GM12878 (cell line): ENCODE results near the gene CBLB. TPM values are rescaled to one million over a fixed set of nuclear protein-coding genes. Genes with fewer than 3 reads are reported as not detected.

Experiments used
- ATAC-seq: fragments of 200-7000 bp; cut with Tn5 transposase; 3 replicates; pipeline ENCODE4 v1.9.1; 2020; ENCODE audit warnings: mild to moderate bottlenecking, moderate library complexity
- BruUV-seq: library from RNA; stranded (reverse); fragments of 400-500 nt; replicated peaks from 2 replicates; lab custom pipeline; 2021; lab: Mats Ljungman, UMichigan
- CTCF ChIA-PET: fragments of 300-600 bp; sonication (Branson Sonifier 250); formaldehyde crosslinking; extraction: SDS; loops from one replicate; lab custom pipeline; 2021; ENCODE audit warnings: inconsistent platforms; lab: Yijun Ruan, JAX
- POLR2A ChIA-PET: fragments of 350-600 bp; formaldehyde crosslinking; extraction: SDS; loops from one replicate; lab custom pipeline; 2021; ENCODE audit warnings: inconsistent platforms; lab: Charles Lee
- RAD21 ChIA-PET: fragments of 300-600 bp; sonication (Branson Sonifier 250); formaldehyde crosslinking; loops from one replicate; lab custom pipeline; 2023; ENCODE audit warnings: antibody characterized with exemption; ENCODE audit not compliant: unreplicated experiment; lab: Charles Lee
- SMC1A ChIA-PET: fragments of 300-600 bp; sonication (Branson Sonifier 250); formaldehyde crosslinking; loops from one replicate; lab custom pipeline; 2023; ENCODE audit not compliant: unreplicated experiment, uncharacterized antibody; lab: Charles Lee
- DNase-seq: peaks from one replicate; pipeline ENCODE4 v3.0.0-alpha.2; 2011; ENCODE audit warnings: low read depth, low spot score
- FAIRE-seq: peaks from 3 replicates; lab custom pipeline; 2011; peaks lifted over from hg19 to GRCh38; lab: Jason Lieb, UNC
- H2AFZ ChIP-seq: 2 replicates; pipeline ENCODE4 v1.6.0; 2011; ENCODE audit warnings: low read depth, low read length, control low read depth; ENCODE audit not compliant: control insufficient read depth
- H3K27ac ChIP-seq: 2 replicates; pipeline ENCODE4 v1.5.1; 2011; ENCODE audit warnings: control low read depth; ENCODE audit not compliant: control insufficient read depth, insufficient read depth
- H3K27me3 ChIP-seq, 2 experiments: replicated peaks in 1 of 2; 2 replicates each; pipeline versions ENCODE4 v1.6.0 to v1.6.1; 2011; ENCODE audit warnings: low read length in 1 of 2; ENCODE audit not compliant: control insufficient read depth in 2 of 2, insufficient read depth in 2 of 2
- H3K36me3 ChIP-seq, 2 experiments: 2 replicates each; pipeline ENCODE4 v1.5.1; 2011; ENCODE audit warnings: low read length in 1 of 2; ENCODE audit not compliant: control insufficient read depth in 2 of 2, insufficient read depth in 2 of 2
- H3K4me1 ChIP-seq: 2 replicates; pipeline ENCODE4 v1.6.1; 2011; ENCODE audit warnings: mild to moderate bottlenecking, low read length, moderate library complexity, mixed read lengths; ENCODE audit not compliant: control insufficient read depth, insufficient read depth
- H3K4me2 ChIP-seq: 2 replicates; pipeline ENCODE4 v1.6.0; 2011; ENCODE audit warnings: control low read depth; ENCODE audit not compliant: control insufficient read depth, insufficient read depth
- H3K4me3 ChIP-seq: fragments of 200-600 bp; sonication (generic); 2 replicates; pipeline ENCODE4 v1.5.1; 2016
- H3K79me2 ChIP-seq: 2 replicates; pipeline ENCODE4 v1.6.0; 2011; ENCODE audit warnings: low read length; ENCODE audit not compliant: control insufficient read depth, insufficient read depth
- H3K9ac ChIP-seq: 2 replicates; pipeline ENCODE4 v1.8.0; 2011; ENCODE audit warnings: low read length, control low read depth, mixed read lengths; ENCODE audit not compliant: control insufficient read depth, insufficient read depth
- H3K9me3 ChIP-seq: replicated peaks from 3 replicates; pipeline ENCODE4 v1.5.1; 2011; ENCODE audit warnings: mild to moderate bottlenecking, low read length; ENCODE audit not compliant: control insufficient read depth, insufficient read depth
- H4K20me1 ChIP-seq: 2 replicates; pipeline ENCODE4 v1.6.0; 2011; ENCODE audit not compliant: control insufficient read depth, insufficient read depth
- EED ChIP-seq: sonication (generic); IDR thresholded peaks from 2 replicates; pipeline ENCODE4 v1.6.1; 2016; ENCODE audit warnings: antibody characterized with exemption, low read depth
- POLR2AphosphoS5 ChIP-seq: IDR thresholded peaks from 2 replicates; pipeline ENCODE4 v1.6.1; 2011; ENCODE audit warnings: mild to moderate bottlenecking, low read length, inconsistent platforms
- SIN3A ChIP-seq: IDR thresholded peaks from 2 replicates; pipeline ENCODE4 v1.6.1; 2012; ENCODE audit warnings: low read depth, low read length, improper control_type of control experiment
- WGBS: methylation state at CpG from one replicate; pipeline ENCODE4 v1.1.6; 2016; ENCODE audit warnings: low lambda C conversion rate; ENCODE audit not compliant: insufficient replicate concordance, insufficient coverage; ENCODE audit errors: missing lambda C conversion rate; 5-methylcytosine and 5-hydroxymethylcytosine counted together
- in situ Hi-C: fragments of 300-500 bp; cut with MboI; formaldehyde crosslinking; loops from 9 replicates; pipeline ENCODE4 v1.14.3; 2018; ENCODE audit warnings: mixed read lengths
- intact Hi-C: fragments of 100-400 bp; cut with micrococcal nuclease; formaldehyde crosslinking; loops from one replicate; pipeline ENCODE4 v1.14.2; 2022; ENCODE audit not compliant: unreplicated experiment
- polyA plus RNA-seq, 11 experiments: library from polyadenylated mRNA; depleted of rRNA in 4 of 11; unstranded in 6 of 11; stranded (reverse) in 5 of 11; fragments of >200 nt; fragmentation: Nextera tagmentation in 4 of 11; fragmentation: Illumina TruSeq in 1 of 11; extraction: Ambion mirVana in 4 of 11; extraction: Trizol in 1 of 11; gene quantifications; 1 replicate in 1 of 11; 2 replicates in 10 of 11; pipeline versions ENCODE4 v1.2.1 to v1.2.3, GENCODE V29; 2011 to 2016; ENCODE audit warnings: inconsistent platforms in 2 of 11, missing spikeins in 2 of 11, low read depth in 1 of 11
- total RNA-seq, 4 experiments: library from RNA; depleted of rRNA in 3 of 4; stranded (reverse); fragments of >200 nt in 3 of 4; fragmentation: Illumina TruSeq in 1 of 4; extraction: Trizol in 1 of 4; gene quantifications; 2 replicates each; pipeline versions ENCODE4 v1.2.1 to v1.2.3, GENCODE V29; 2013 to 2021
- TF ChIP-seq, protein P1 (sequence below): IDR thresholded peaks from 2 replicates; pipeline ENCODE4 v1.6.1; 2012; ENCODE audit warnings: mild to moderate bottlenecking, low read depth, low read length

Gene CBLB
- total and polyA plus RNA-seq, 10 of the 15 experiments (the other 5 are each of a cell fraction or from before 2014, with no cell fraction given) = 17.2 to 107 (median 41.9) TPM

DNA sequence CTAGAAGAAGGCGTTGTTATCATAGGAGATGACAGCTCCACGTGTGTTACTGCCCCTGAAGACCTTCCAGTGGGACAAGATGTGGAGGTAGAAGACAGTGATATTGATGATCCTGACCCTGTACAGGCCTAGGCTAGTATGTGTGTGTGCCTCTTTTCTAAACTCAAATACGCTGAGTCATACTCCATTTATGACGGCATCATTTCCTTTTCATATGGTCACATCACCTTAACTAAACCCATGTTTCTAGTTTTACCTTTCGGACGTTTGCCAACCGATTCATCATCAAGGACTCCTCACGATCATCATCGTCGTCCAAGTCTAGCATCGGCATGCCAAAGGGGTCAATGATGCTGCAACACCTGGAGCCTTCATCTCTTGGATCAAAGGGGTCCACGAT is 149.0 kb downstream of the CBLB start:
- ATAC-seq = no peak
- FAIRE-seq = no peak
- H3K4me1 ChIP-seq = peaks cover 7% of the 10 kb centered on the region; the same call in 1 of the 2 replicates
- no peak overlapping the region for H3K9ac ChIP-seq
- no peaks in the 10 kb centered on the region for H3K9me3 ChIP-seq
- H3K4me3 ChIP-seq = no peak overlapping the region
- POLR2A ChIA-PET = no interaction called here
- no peaks in the 10 kb centered on the region for H3K79me2 ChIP-seq
- intact Hi-C loops (loop anchor here (10.0 kb wide), 1 partner anchor 145 kb away; the partner anchor contains the start of gene CBLB), in situ Hi-C loops (no loop called here)
- H3K36me3 ChIP-seq = peaks cover 0 to 12% of the 10 kb centered on the region in 2 experiments; a peak in 2 of 4 replicates
- RAD21 ChIA-PET = no interaction called here
- TF ChIP-seq, protein P1, sequence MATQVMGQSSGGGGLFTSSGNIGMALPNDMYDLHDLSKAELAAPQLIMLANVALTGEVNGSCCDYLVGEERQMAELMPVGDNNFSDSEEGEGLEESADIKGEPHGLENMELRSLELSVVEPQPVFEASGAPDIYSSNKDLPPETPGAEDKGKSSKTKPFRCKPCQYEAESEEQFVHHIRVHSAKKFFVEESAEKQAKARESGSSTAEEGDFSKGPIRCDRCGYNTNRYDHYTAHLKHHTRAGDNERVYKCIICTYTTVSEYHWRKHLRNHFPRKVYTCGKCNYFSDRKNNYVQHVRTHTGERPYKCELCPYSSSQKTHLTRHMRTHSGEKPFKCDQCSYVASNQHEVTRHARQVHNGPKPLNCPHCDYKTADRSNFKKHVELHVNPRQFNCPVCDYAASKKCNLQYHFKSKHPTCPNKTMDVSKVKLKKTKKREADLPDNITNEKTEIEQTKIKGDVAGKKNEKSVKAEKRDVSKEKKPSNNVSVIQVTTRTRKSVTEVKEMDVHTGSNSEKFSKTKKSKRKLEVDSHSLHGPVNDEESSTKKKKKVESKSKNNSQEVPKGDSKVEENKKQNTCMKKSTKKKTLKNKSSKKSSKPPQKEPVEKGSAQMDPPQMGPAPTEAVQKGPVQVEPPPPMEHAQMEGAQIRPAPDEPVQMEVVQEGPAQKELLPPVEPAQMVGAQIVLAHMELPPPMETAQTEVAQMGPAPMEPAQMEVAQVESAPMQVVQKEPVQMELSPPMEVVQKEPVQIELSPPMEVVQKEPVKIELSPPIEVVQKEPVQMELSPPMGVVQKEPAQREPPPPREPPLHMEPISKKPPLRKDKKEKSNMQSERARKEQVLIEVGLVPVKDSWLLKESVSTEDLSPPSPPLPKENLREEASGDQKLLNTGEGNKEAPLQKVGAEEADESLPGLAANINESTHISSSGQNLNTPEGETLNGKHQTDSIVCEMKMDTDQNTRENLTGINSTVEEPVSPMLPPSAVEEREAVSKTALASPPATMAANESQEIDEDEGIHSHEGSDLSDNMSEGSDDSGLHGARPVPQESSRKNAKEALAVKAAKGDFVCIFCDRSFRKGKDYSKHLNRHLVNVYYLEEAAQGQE = no peak
- TF ChIP-seq POLR2AphosphoS5 = 0 out of 2 replicates have a peak, but pooled peaks have one; percentile 28
- no peak for TF ChIP-seq SIN3A
- no peak for TF ChIP-seq EED
- no peaks in the 10 kb centered on the region for H3K27me3 ChIP-seq
- SMC1A ChIA-PET = no interaction called here
- no peak overlapping the region for H3K4me2 ChIP-seq
- no peak overlapping the region for H2AFZ ChIP-seq
- CTCF ChIA-PET = no interaction called here
- no peak overlapping the region for H3K27ac ChIP-seq
- H4K20me1 ChIP-seq = no peaks in the 10 kb centered on the region
- DNase-seq = no peak
- BruUV-seq = no TSS peak
- 90% methylated on average over 12 of the region's 12 CpGs for WGBS
